Activated naive CD8-positive, alpha-beta T cell treated with anti-CD3 and anti-CD28 coated beads, Interleukin-2, amount 10 ng/mL, durations not matched to agents 7 days and 5 days (primary cell): Measurements from ENCODE around the gene RNF227. TPM values are rescaled to one million over a fixed set of nuclear protein-coding genes. Genes with fewer than 3 reads are reported as not detected.

Experiments
- ATAC-seq: fragments of 150-1000 bp; cut with Tn5 transposase; one replicate; pipeline ENCODE4 v1.10.0; 2021; ENCODE audit warnings: low read depth, moderate library complexity
- POLR2A ChIA-PET: fragments of 350-600 bp; sonication (Branson Sonifier 250); formaldehyde crosslinking; loops from one replicate; lab custom pipeline; 2021; ENCODE audit warnings: antibody characterized with exemption; lab: Charles Lee
- DNase-seq: peaks from one replicate; pipeline ENCODE4 v3.0.0; 2021
- H3K27ac Mint-ChIP-seq: one replicate; pipeline ENCODE4 v1.8.0; 2022; ENCODE audit warnings: mild to moderate bottlenecking, mixed read lengths
- H3K27me3 Mint-ChIP-seq: one replicate; pipeline ENCODE4 v1.8.0; 2022; ENCODE audit warnings: mild to moderate bottlenecking, moderate library complexity, mixed read lengths
- H3K36me3 Mint-ChIP-seq: one replicate; pipeline ENCODE4 v1.8.0; 2021; ENCODE audit warnings: mild to moderate bottlenecking, mixed read lengths
- H3K4me1 Mint-ChIP-seq: one replicate; pipeline ENCODE4 v1.8.0; 2021; ENCODE audit warnings: mixed read lengths
- H3K4me3 Mint-ChIP-seq: one replicate; pipeline ENCODE4 v1.8.0; 2022; ENCODE audit warnings: mild to moderate bottlenecking, moderate library complexity, mixed read lengths
- H3K9me3 Mint-ChIP-seq: one replicate; pipeline ENCODE4 v1.8.0; 2021; ENCODE audit warnings: mixed read lengths
- total RNA-seq, 2 experiments: library from RNA; stranded (reverse); gene quantifications; one replicate each; pipeline ENCODE4 v1.2.3, GENCODE V29; 2021

RNF227 gene
- total RNA-seq, 2 experiments from 2014 or later = 4.5 to 5.5 TPM

DNA sequence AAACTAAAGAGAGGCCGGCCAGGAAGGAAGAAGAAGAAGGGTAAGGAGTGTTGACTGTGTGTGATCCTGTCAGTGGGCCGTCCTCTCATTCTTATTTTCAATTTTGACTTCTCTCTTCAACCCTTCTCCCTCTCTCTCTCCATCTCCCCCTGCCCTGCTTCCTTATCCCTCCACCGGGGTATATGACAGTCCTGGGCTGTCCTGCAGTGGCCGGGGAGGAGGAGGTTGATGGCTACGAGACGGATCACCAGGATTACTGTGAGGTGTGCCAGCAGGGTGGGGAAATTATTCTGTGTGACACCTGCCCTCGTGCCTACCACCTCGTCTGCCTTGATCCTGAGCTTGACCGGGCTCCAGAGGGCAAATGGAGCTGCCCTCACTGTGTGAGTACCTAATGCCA is 21.9 kb downstream of the RNF227 start:
- H3K27me3 Mint-ChIP-seq = no peaks in the 10 kb centered on the region
- H3K9me3 Mint-ChIP-seq = no peaks in the 10 kb centered on the region
- POLR2A ChIA-PET = no interaction called here
- peak overlapping the region; percentile 55 for H3K27ac Mint-ChIP-seq
- ATAC-seq (no peak), DNase-seq (no peak)
- H3K4me3 Mint-ChIP-seq = no peak overlapping the region
- peaks cover 16% of the 10 kb centered on the region for H3K4me1 Mint-ChIP-seq
- H3K36me3 Mint-ChIP-seq = peaks cover 38% of the 10 kb centered on the region

- Mint-ChIP-seq H3K27ac (no peak overlapping the region), H3K27me3 (no peaks in the 10 kb centered on the region), H3K4me1 (peaks cover 18% of the 10 kb centered on the region), H3K9me3 (no peaks in the 10 kb centered on the region), H3K36me3 (peaks cover 33% of the 10 kb centered on the region), H3K4me3 (no peak overlapping the region)
- POLR2A ChIA-PET = no interaction called here
- no peak for ATAC-seq
- no peak for DNase-seq
Measured at GRCh38 chr17:7893187-7893880, 22.8 kb downstream of the RNF227 start.

- no peak overlapping the region for H3K27ac Mint-ChIP-seq
- DNase-seq (no peak), ATAC-seq (no peak)
- no peaks in the 10 kb centered on the region for H3K27me3 Mint-ChIP-seq
- POLR2A ChIA-PET = interaction anchor here (0.6 kb wide), 1 partner anchor 42 kb away, joined by 3 read pairs; the partner anchor contains the start of genes CNTROB and TRAPPC1
- H3K36me3 Mint-ChIP-seq = peaks cover 19% of the 10 kb centered on the region
- H3K4me1 Mint-ChIP-seq = peaks cover 13% of the 10 kb centered on the region
- H3K9me3 Mint-ChIP-seq = no peaks in the 10 kb centered on the region
- no peak overlapping the region for H3K4me3 Mint-ChIP-seq
Measured at GRCh38 chr17:7889166-7889955, 26.7 kb downstream of the RNF227 start.

- peaks cover 12% of the 10 kb centered on the region for H3K36me3 Mint-ChIP-seq
- no peak within 1 kb of the TSS for H3K27ac Mint-ChIP-seq
- no peak within 1 kb of the TSS for H3K4me3 Mint-ChIP-seq
- POLR2A ChIA-PET = no interaction called here
- no peaks in the 10 kb centered on the region for H3K27me3 Mint-ChIP-seq
- peak; percentile 58 for DNase-seq
- H3K9me3 Mint-ChIP-seq = no peaks in the 10 kb centered on the region
- ATAC-seq = peak; percentile 15
- peaks cover 11% of the 10 kb centered on the region for H3K4me1 Mint-ChIP-seq
Measured at GRCh38 chr17:7888184-7888920, 27.7 kb downstream of the RNF227 start, which contains the start of gene CHD3. Gene CHD3 (plus strand): TSS chr17:7888789. CDS start chr17:7889001, 212 bp downstream.

- POLR2A ChIA-PET = no interaction called here
- Mint-ChIP-seq H3K27ac (no peak overlapping the region), H3K36me3 (peaks cover 12% of the 10 kb centered on the region), H3K9me3 (no peaks in the 10 kb centered on the region), H3K4me3 (no peak overlapping the region), H3K4me1 (peaks cover 11% of the 10 kb centered on the region), H3K27me3 (no peaks in the 10 kb centered on the region)
- peak; percentile 61 for ATAC-seq
- DNase-seq = peak; percentile 80
Measured at GRCh38 chr17:7887482-7888183, 28.5 kb downstream of the RNF227 start.

DNA sequence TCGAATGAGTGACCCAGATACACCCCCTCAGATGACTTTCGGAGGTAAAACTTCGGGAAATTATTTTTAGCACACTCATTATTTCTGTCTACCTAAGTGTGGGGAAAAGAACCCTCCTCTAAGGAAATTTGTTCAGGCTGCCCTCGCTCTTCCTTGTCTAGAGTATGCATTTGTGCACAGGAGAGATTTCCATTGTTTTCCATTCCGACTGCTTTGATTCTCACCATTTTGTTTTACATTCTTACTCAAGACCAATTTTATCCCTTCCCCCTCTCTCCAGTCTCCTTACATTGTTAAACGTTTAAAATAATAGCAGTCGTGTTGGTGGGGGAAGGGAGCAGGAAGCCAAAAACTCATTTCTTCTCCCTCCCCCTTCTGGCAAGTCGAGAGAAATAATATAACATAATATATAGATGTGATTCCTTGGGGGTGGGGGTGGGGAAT is 29.0 kb downstream of the RNF227 start:
- H3K9me3 Mint-ChIP-seq = no peaks in the 10 kb centered on the region
- POLR2A ChIA-PET = interaction anchor here (1.7 to 2.2 kb wide), 2 partner anchors 21 to 45 kb away, joined by 9 to 11 read pairs; partner anchors contain the start of genes CNTROB and TRAPPC1
- H3K4me3 Mint-ChIP-seq = no peak overlapping the region
- H3K27me3 Mint-ChIP-seq = no peaks in the 10 kb centered on the region
- H3K36me3 Mint-ChIP-seq = peaks cover 11% of the 10 kb centered on the region
- H3K27ac Mint-ChIP-seq = no peak overlapping the region
- H3K4me1 Mint-ChIP-seq = peaks cover 10% of the 10 kb centered on the region
- no peak for DNase-seq
- no peak for ATAC-seq

GRCh38 chr17:7886227-7887037 is 29.7 kb downstream of the RNF227 start:
- ATAC-seq (peak; percentile 8), DNase-seq (peak; percentile 72)
- H3K27ac Mint-ChIP-seq = no peak overlapping the region
- POLR2A ChIA-PET = interaction anchor here (0.7 to 2.2 kb wide), 9 partner anchors 16 to 336 kb away, joined by 4 to 15 read pairs (median 6); partner anchors contain the start of genes CNTROB, CYB5D1, NAA38 and TP53
- H3K4me1 Mint-ChIP-seq = peaks cover 10% of the 10 kb centered on the region
- H3K27me3 Mint-ChIP-seq = no peaks in the 10 kb centered on the region
- H3K4me3 Mint-ChIP-seq = no peak overlapping the region
- no peaks in the 10 kb centered on the region for H3K9me3 Mint-ChIP-seq
- H3K36me3 Mint-ChIP-seq = peaks cover 9% of the 10 kb centered on the region

DNA sequence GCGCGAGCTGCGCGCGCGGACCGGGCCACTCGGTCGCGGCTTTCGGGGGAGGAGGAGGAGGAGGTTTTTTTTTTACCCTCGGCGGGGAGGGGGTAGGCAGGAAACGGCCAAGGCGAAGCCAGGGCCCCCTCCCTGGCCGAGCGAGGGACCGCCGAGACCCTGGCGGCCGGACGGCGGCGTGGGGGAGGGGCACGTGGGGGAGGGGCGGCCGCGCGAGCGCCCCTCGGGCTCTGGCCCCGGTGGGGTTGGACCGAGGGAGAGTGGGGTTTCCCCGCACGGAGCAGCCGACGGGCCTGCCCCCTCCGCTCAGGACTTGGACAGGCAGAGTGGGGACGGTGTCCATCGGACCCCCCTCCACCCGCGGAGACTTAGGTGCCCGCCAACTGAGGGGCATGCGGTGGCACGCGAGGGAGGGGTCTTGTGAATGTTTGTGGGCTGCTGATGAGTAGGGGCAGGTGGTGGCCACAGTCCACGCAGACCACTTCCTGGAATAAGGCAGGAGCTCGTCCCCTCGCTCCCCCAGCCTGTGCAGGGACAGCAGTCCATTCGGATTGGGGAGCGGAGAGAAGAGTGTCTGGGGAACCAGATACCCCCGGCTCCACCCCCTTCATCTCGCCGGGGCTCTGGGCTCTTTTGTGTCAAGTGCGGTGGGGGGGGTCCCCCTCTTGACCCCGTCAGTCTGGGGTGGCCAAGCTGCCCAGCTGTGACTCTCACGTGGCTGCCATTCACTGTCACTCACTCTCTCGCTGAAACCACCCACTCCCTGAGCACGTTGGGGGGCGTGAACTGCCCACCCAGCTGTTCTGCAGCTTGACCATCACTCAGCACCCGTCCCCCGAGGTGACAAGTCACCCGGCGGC is 30.5 kb downstream of the RNF227 start:
- DNase-seq = peak; percentile 75
- peak overlapping the region; percentile 67 for H3K27ac Mint-ChIP-seq
- peak overlapping the region; percentile 48 for H3K4me3 Mint-ChIP-seq
- H3K27me3 Mint-ChIP-seq = no peaks in the 10 kb centered on the region
- ATAC-seq = peak; percentile 8
- H3K4me1 Mint-ChIP-seq = peaks cover 10% of the 10 kb centered on the region
- POLR2A ChIA-PET = interaction anchor here (0.7 to 2.2 kb wide), 9 partner anchors 15 to 337 kb away, joined by 4 to 15 read pairs (median 6); partner anchors contain the start of genes CNTROB, CYB5D1, NAA38 and TP53
- peaks cover 6% of the 10 kb centered on the region for H3K36me3 Mint-ChIP-seq
- no peaks in the 10 kb centered on the region for H3K9me3 Mint-ChIP-seq

DNA sequence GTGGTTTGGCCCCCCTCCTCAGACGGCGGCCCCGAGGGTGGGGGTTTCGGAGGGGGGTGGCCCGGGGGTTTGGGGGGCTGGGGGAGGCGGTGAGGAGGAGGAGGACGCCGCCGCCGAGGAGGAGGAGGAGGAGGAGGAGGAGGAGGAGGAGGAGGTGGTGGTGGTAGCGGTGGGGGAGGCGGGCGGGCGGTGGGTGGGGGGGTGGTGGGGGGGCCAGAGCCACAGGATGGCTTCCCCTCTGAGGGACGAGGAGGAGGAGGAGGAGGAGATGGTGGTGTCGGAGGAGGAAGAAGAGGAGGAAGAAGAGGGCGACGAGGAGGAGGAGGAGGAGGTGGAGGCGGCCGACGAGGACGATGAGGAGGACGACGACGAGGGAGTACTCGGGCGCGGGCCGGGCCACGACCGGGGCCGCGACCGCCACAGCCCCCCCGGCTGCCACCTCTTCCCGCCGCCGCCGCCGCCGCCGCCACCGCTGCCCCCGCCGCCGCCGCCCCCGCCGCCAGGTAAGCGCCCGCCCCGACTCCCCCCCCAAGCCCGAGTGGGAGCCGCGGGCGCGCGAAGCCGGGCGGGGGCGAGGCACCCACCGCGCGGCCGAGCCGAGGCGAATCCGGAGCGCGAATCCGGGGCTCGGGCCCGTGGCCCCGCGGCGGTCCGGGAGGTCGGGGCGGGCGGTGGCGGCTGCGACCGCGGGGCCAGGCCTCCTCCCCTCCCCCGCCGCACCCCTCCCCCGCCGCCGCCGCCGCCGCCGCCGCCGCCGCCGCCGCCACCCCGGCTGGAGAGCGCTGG is 31.3 kb downstream of the RNF227 start:
- ATAC-seq (no peak), DNase-seq (no peak)
- Mint-ChIP-seq H3K27me3 (no peaks in the 10 kb centered on the region), H3K4me3 (peak overlapping the region; percentile 78), H3K9me3 (no peaks in the 10 kb centered on the region), H3K4me1 (peaks cover 10% of the 10 kb centered on the region), H3K36me3 (peaks cover 3% of the 10 kb centered on the region), H3K27ac (peak overlapping the region; percentile 88)
- POLR2A ChIA-PET = interaction anchor here (1.0 to 2.2 kb wide), 6 partner anchors 14 to 402 kb away, joined by 3 to 15 read pairs (median 6); partner anchors contain the start of genes CYB5D1, NAA38, TP53 and WRAP53

DNA sequence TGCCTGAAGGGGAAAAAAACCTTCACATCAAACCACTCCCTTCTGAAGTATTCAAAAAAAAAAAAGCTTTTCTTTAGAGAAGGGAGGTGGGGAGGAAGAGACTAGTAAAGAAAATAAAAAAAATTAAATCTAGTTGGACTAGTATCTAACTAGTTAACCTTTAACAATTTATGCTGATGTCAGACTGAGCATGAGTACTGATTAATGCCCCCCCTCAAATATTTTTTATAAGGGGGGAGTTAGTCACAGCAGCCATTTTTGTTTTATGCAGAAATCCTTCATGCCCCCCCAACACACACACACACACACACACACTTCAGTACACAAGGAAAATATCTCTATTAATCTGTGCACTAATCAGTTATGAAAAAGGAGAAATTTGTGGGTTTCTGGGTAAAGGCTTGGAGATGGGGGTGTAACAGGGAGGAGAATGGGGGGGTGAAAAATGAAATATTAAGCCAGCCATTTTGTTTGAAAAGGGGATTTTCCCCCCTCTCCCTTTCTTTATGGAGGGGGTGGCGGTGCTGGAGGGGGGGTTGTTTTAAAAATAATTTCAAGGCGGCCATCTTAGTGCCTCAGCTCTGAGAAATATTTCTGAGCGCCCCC is 32.2 kb downstream of the RNF227 start:
- Mint-ChIP-seq H3K27ac (peak overlapping the region; percentile 73), H3K9me3 (no peaks in the 10 kb centered on the region), H3K27me3 (no peaks in the 10 kb centered on the region), H3K4me1 (peaks cover 4% of the 10 kb centered on the region), H3K4me3 (peak overlapping the region; percentile 77), H3K36me3 (no peaks in the 10 kb centered on the region)
- ATAC-seq (no peak), DNase-seq (no peak)
- POLR2A ChIA-PET = interaction anchor here (1.0 kb wide), 1 partner anchor 403 kb away, joined by 3 read pairs; no protein-coding TSS in a partner anchor
